Small intestine (tissue), 7 donors: ENCODE measurements around the gene PIK3R3. TPM values are rescaled to one million over a fixed set of nuclear protein-coding genes. Genes with fewer than 3 reads are reported as not detected.
"Not testable (repeated sequence)": the region's sequence is repeated elsewhere in the genome, so short reads cannot be mapped to it uniquely, and the experiment has no call there.

ENCODE experiments used
- DNase-seq, 2 donors: peaks; one replicate each; pipeline versions ENCODE4 v3.0.0 to v3.0.0-alpha.2; 2013
- FAIRE-seq: peaks from 2 replicates; lab custom pipeline; 2012; peaks lifted over from hg19 to GRCh38; lab: Jason Lieb, UNC
- H3K27ac ChIP-seq, 3 donors: one replicate each; pipeline ENCODE4 v1.5.1; 2013; ENCODE audit warnings: low read length in 2 of 3, mild to moderate bottlenecking in 2 of 3, control low read depth in 1 of 3, inconsistent platforms in 1 of 3, low read depth in 1 of 3, moderate library complexity in 1 of 3
- H3K27me3 ChIP-seq, 3 donors: one replicate each; pipeline ENCODE4 v1.6.1; 2013; ENCODE audit warnings: low read length in 3 of 3, inconsistent platforms in 1 of 3; ENCODE audit not compliant: control insufficient read depth in 3 of 3, insufficient read depth in 3 of 3
- H3K36me3 ChIP-seq, 3 donors: one replicate each; pipeline ENCODE4 v1.6.1; 2013; ENCODE audit warnings: low read length in 3 of 3, inconsistent platforms in 1 of 3, low read depth in 1 of 3, mild to moderate bottlenecking in 1 of 3, moderate library complexity in 1 of 3; ENCODE audit not compliant: control insufficient read depth in 3 of 3, insufficient read depth in 2 of 3
- H3K4me1 ChIP-seq, 3 donors: one replicate each; pipeline ENCODE4 v1.6.1; 2013; ENCODE audit warnings: low read length in 2 of 3, inconsistent platforms in 1 of 3, low read depth in 1 of 3, mild to moderate bottlenecking in 1 of 3, moderate library complexity in 1 of 3; ENCODE audit not compliant: control insufficient read depth in 3 of 3, insufficient read depth in 2 of 3
- H3K4me3 ChIP-seq, 3 donors: one replicate each; pipeline ENCODE4 v1.5.1; 2013; ENCODE audit warnings: low read length in 3 of 3, control low read depth in 1 of 3, inconsistent platforms in 1 of 3, low read depth in 1 of 3, mild to moderate bottlenecking in 1 of 3, moderate library complexity in 1 of 3
- H3K9me3 ChIP-seq, 2 donors: one replicate each; pipeline ENCODE4 v1.6.1; 2013; ENCODE audit warnings: low read depth in 1 of 2, low read length in 1 of 2; ENCODE audit not compliant: control insufficient read depth in 2 of 2, insufficient read depth in 1 of 2
- WGBS, 3 donors: extraction: QIAGEN DNeasy Blood & Tissue Kit; methylation state at CpG; one replicate each; pipeline ENCODE4 v1.1.7; 2013; 5-methylcytosine and 5-hydroxymethylcytosine counted together
- polyA plus RNA-seq, 4 donors: library from polyadenylated mRNA; stranded (reverse) in 3 of 4; unstranded in 1 of 4; fragments of 200-250 nt in 3 of 4; fragments of 120-200 nt in 1 of 4; gene quantifications; one replicate each; pipeline versions ENCODE4 v1.2.1 to v1.2.3, GENCODE V29; 2013
- donor health status: healthy with polysubstance abuse.
- donor health status: control.
- donor health status: control.
- donor health status: Bipolar disorder and iron deficiency.
- donor health status: healthy.

PIK3R3 gene
- polyA plus RNA-seq, 4 donors = 1.6 to 13.5 (median 3.6) TPM

- H3K27me3 ChIP-seq = no peaks in the 10 kb centered on the region
- H3K4me3 ChIP-seq = no peak overlapping the region
- no peaks in the 10 kb centered on the region for H3K9me3 ChIP-seq
- no peaks in the 10 kb centered on the region for H3K36me3 ChIP-seq
- FAIRE-seq = no peak
- DNase-seq = no peak
- no peak overlapping the region for H3K27ac ChIP-seq
- 96 to 98% (median 97%) methylated on average over 1 of the region's 1 CpG for WGBS, 3 donors
- no peaks in the 10 kb centered on the region for H3K4me1 ChIP-seq
Observed at GRCh38 chr1:46112108-46112507, 20.3 kb downstream of the PIK3R3 start.

GRCh38 chr1:46110521-46110920 is 21.9 kb downstream of the PIK3R3 start:
- WGBS, 3 donors = 81 to 96% (median 94%) methylated on average over 1 of the region's 1 CpG

DNA sequence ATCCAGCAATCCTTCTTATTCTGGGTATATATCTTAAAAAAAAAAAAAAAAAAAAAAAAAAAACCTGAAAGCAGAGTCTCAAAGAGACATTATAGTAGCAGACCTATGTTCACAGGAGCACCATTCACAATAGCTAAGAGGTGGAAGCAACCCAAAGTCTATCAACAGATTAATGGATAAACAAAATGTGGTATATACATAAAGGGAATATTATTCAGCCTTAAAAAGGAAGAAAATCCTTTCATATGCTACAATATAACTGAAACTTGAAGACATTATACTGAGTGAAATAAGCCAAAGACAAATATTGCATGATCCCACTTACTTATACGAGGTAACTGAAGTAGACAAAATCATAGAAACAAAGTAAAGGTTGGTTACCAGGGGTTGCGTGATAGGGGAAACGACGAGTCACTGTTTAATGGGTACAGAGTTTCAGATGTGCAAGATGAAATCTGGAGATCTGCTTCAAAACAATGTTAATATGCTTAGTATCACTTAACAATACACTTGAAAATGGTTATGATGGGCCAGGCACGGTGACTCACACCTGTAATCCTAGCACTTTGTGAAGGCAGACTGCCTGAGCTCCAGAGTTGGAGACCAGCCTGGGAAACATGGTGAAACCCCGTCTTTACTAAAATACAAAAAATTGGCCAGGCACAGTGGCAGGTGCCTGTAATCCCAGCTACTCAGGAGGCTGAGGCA is 29.5 kb downstream of the PIK3R3 start:
- no peaks in the 10 kb centered on the region for H3K9me3 ChIP-seq
- no peak overlapping the region for H3K27ac ChIP-seq
- 91 to 93% (median 92%) methylated on average over 6 of the region's 6 CpGs for WGBS, 3 donors
- H3K4me3 ChIP-seq = no peak overlapping the region
- H3K27me3 ChIP-seq = no peaks in the 10 kb centered on the region
- DNase-seq = no peak
- no peaks in the 10 kb centered on the region for H3K4me1 ChIP-seq
- no peaks in the 10 kb centered on the region for H3K36me3 ChIP-seq
- no peak for FAIRE-seq

More at GRCh38 chr1:46110521-46110920, 21.9 kb downstream of the PIK3R3 start:
- Histone ChIP-seq H3K27me3 (no peaks in the 10 kb centered on the region), H3K36me3 (no peaks in the 10 kb centered on the region), H3K4me1 (no peaks in the 10 kb centered on the region), H3K27ac (no peak overlapping the region), H3K9me3 (no peaks in the 10 kb centered on the region), H3K4me3 (no peak overlapping the region)
- no peak for FAIRE-seq
- DNase-seq = no peak

- Histone ChIP-seq H3K27me3 (no peaks in the 10 kb centered on the region), H3K4me3 (no peak overlapping the region), H3K36me3 (no peaks in the 10 kb centered on the region), H3K27ac (no peak overlapping the region), H3K4me1 (no peaks in the 10 kb centered on the region), H3K9me3 (no peaks in the 10 kb centered on the region)
- DNase-seq (no peak), FAIRE-seq (no peak)
- whole genome bisulfite sequencing, 3 donors = 95% methylated on average over 1 of the region's 1 CpG
Observed at GRCh38 chr1:46099215-46099614, 33.2 kb downstream of the PIK3R3 start.

- no peaks in the 10 kb centered on the region for H3K36me3 ChIP-seq
- DNase-seq = no peak
- FAIRE-seq = no peak
- H3K27me3 ChIP-seq = no peaks in the 10 kb centered on the region
- WGBS, 3 donors = 80 to 90% (median 86%) methylated on average over 3 of the region's 3 CpGs
- H3K9me3 ChIP-seq = no peaks in the 10 kb centered on the region
- H3K27ac ChIP-seq = no peak overlapping the region
- H3K4me3 ChIP-seq = no peak overlapping the region
- H3K4me1 ChIP-seq = no peaks in the 10 kb centered on the region
Observed at GRCh38 chr1:46098027-46098712, 34.3 kb downstream of the PIK3R3 start.

GRCh38 chr1:46097149-46097472 is 35.3 kb downstream of the PIK3R3 start:
- H3K27me3 ChIP-seq = no peaks in the 10 kb centered on the region
- no peak for FAIRE-seq
- 100% methylated on average over 1 of the region's 1 CpG for WGBS, 3 donors
- no peak overlapping the region for H3K4me3 ChIP-seq
- no peaks in the 10 kb centered on the region for H3K36me3 ChIP-seq
- no peak overlapping the region for H3K27ac ChIP-seq
- DNase-seq = no peak
- no peaks in the 10 kb centered on the region for H3K4me1 ChIP-seq
- no peaks in the 10 kb centered on the region for H3K9me3 ChIP-seq

GRCh38 chr1:46096269-46097148 is 35.9 kb downstream of the PIK3R3 start:
- no peaks in the 10 kb centered on the region for H3K4me1 ChIP-seq
- no peak overlapping the region for H3K27ac ChIP-seq
- FAIRE-seq = no peak
- no peaks in the 10 kb centered on the region for H3K9me3 ChIP-seq
- 83 to 87% (median 84%) methylated on average over 10 of the region's 10 CpGs for WGBS, 3 donors
- no peak for DNase-seq
- no peak overlapping the region for H3K4me3 ChIP-seq
- H3K27me3 ChIP-seq = no peaks in the 10 kb centered on the region
- H3K36me3 ChIP-seq = no peaks in the 10 kb centered on the region

- H3K27me3 ChIP-seq, FAIRE-seq, DNase-seq, H3K9me3 ChIP-seq, H3K4me3 ChIP-seq, H3K36me3 ChIP-seq, H3K4me1 ChIP-seq, H3K27ac ChIP-seq: not testable (repeated sequence)
- WGBS, 3 donors = 94 to 100% (median 97%) methylated on average over 3 of the region's 3 CpGs
Observed at GRCh38 chr1:46095110-46095509, 37.3 kb downstream of the PIK3R3 start.
